Measurements from ENCODE around the gene HNRNPH2.

The HNRNPH2 gene

GRCh38 chrX:101394372-101394771, 13.7 kb upstream of the HNRNPH2 start:
- DNase-seq (ENCODE audit: low spot score) = no peak
- TF ChIP-seq CTCF (IDR thresholded peaks at IDR 0.05; ENCODE audit: extremely low read depth, insufficient read depth, missing control alignments) = no peak
- in situ Hi-C loops (cut with MboI; ENCODE audit: low pct_unique_long_range_greater_than_20kb, low sequenced_read_pairs, unreplicated experiment) = no loop called here

- in situ Hi-C loops (cut with MboI; ENCODE audit: low pct_unique_long_range_greater_than_20kb, low sequenced_read_pairs, unreplicated experiment) = no loop called here
- DNase-seq (ENCODE audit: low spot score) = no peak
- TF ChIP-seq CTCF (IDR thresholded peaks at IDR 0.05; ENCODE audit: extremely low read depth, insufficient read depth, missing control alignments) = no peak
Observed at GRCh38 chrX:101395789-101396188, 12.2 kb upstream of the HNRNPH2 start.

GRCh38 chrX:101397779-101398178, 10.2 kb upstream of the HNRNPH2 start:
- TF ChIP-seq CTCF (IDR thresholded peaks at IDR 0.05; ENCODE audit: extremely low read depth, insufficient read depth, missing control alignments) = no peak
- in situ Hi-C loops (cut with MboI; ENCODE audit: low pct_unique_long_range_greater_than_20kb, low sequenced_read_pairs, unreplicated experiment) = no loop called here
- no peak for DNase-seq (ENCODE audit: low spot score)

GRCh38 chrX:101398694-101399093, 9.3 kb upstream of the HNRNPH2 start:
- DNase-seq (ENCODE audit: low spot score) = no peak
- in situ Hi-C loops (cut with MboI; ENCODE audit: low pct_unique_long_range_greater_than_20kb, low sequenced_read_pairs, unreplicated experiment) = no loop called here
- no peak for TF ChIP-seq CTCF (IDR thresholded peaks at IDR 0.05; ENCODE audit: extremely low read depth, insufficient read depth, missing control alignments)

GRCh38 chrX:101399825-101400224, 8.2 kb upstream of the HNRNPH2 start:
- TF ChIP-seq CTCF (IDR thresholded peaks at IDR 0.05; ENCODE audit: extremely low read depth, insufficient read depth, missing control alignments) = no peak
- in situ Hi-C loops (cut with MboI; ENCODE audit: low pct_unique_long_range_greater_than_20kb, low sequenced_read_pairs, unreplicated experiment) = no loop called here
- no peak for DNase-seq (ENCODE audit: low spot score)

GRCh38 chrX:101407167-101407747, 765 bp upstream of the HNRNPH2 start:
- TF ChIP-seq CTCF (IDR thresholded peaks at IDR 0.05; ENCODE audit: extremely low read depth, insufficient read depth, missing control alignments) = no peak
- no peak for DNase-seq (ENCODE audit: low spot score)
- in situ Hi-C loops (cut with MboI; ENCODE audit: low pct_unique_long_range_greater_than_20kb, low sequenced_read_pairs, unreplicated experiment) = no loop called here

- in situ Hi-C loops (cut with MboI; ENCODE audit: low pct_unique_long_range_greater_than_20kb, low sequenced_read_pairs, unreplicated experiment) = no loop called here
- no peak for TF ChIP-seq CTCF (IDR thresholded peaks at IDR 0.05; ENCODE audit: extremely low read depth, insufficient read depth, missing control alignments)
- DNase-seq (ENCODE audit: low spot score) = no peak
Observed at GRCh38 chrX:101408532-101408841, 465 bp downstream of the HNRNPH2 start.

All from GM13977 (cell line).